GM21529 (cell line): ENCODE results near the gene RBM4.
"Not testable (repeated sequence)": the region's sequence is repeated elsewhere in the genome, so short reads cannot be mapped to it uniquely, and the experiment has no call there.

ENCODE experiments used
- ATAC-seq: cut with Tn5 transposase; IDR thresholded peaks from one replicate; pipeline ENCODE4 v1.9.1; 2021; ENCODE audit not compliant: unreplicated experiment

Gene RBM4, protein sequence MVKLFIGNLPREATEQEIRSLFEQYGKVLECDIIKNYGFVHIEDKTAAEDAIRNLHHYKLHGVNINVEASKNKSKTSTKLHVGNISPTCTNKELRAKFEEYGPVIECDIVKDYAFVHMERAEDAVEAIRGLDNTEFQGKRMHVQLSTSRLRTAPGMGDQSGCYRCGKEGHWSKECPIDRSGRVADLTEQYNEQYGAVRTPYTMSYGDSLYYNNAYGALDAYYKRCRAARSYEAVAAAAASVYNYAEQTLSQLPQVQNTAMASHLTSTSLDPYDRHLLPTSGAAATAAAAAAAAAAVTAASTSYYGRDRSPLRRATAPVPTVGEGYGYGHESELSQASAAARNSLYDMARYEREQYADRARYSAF

DNA sequence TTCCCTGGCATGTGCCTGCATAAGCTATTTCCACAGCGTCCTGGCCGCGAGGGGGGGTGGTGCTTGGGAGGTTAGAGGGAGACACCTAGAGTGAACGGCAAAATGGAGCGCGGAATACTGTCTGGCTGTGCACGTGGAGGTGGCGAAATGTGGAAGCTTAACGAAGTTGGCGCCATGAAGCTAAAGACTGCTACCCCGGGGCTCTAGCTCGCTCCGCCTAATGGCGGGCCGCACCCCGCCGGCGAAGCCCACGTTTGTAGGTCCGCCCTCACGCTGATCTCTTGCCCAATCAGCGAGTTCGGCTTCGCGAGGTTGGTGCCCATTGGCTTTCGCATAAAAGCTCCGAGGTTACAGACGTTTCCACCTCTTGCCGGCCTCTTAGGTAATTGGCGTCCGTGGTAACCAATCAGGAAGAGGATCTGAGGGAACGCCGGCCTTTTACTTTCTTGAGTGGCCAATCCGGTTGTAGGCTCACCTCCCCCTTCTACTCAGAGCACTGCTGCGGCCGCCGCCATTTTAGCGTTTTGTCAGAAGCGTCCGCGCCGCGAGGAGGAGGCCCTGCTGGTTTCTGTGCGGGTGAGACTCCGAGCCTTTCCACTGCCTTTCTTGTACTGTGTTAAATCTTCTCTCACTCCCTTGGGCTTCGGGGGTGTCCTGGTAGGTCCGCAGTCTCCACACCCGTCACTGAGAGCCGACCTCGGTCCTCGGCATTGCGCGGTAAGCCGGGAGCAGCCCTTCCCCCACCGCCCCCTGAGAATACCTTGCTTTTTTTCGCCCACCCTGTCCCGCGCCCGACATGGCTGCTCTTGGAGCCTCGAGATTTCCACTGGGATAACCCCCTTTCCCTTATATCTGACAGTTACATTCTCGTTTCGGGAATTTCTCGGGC lies at the start of gene RBM4:
TSS of gene RBM4 (plus strand) at position 527 of the 889 bp plus-strand sequence. CDS start 1,009 bp downstream, outside the sequence.
- ATAC-seq, result peak; percentile 93

DNA sequence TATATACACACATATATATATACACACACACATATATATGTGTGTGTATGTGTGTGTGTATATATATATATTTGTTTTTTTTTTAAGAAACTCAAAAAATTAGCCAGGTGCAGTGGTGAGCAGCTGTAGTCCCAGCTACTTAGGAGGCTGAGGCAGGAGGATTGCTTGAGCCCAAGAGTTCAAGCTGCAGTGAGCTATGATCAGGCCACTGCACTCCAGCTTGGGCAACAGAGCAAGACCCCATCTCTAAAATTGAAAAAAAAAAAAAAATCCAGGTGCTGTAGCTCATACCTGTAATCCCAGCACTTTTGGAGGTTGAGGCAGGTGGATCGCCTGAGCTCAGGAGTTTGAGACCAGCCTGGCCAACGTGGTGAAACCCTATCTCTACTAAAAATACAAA lies 49.2 kb upstream of the RBM4 start:
- ATAC-seq, result not testable (repeated sequence)

DNA sequence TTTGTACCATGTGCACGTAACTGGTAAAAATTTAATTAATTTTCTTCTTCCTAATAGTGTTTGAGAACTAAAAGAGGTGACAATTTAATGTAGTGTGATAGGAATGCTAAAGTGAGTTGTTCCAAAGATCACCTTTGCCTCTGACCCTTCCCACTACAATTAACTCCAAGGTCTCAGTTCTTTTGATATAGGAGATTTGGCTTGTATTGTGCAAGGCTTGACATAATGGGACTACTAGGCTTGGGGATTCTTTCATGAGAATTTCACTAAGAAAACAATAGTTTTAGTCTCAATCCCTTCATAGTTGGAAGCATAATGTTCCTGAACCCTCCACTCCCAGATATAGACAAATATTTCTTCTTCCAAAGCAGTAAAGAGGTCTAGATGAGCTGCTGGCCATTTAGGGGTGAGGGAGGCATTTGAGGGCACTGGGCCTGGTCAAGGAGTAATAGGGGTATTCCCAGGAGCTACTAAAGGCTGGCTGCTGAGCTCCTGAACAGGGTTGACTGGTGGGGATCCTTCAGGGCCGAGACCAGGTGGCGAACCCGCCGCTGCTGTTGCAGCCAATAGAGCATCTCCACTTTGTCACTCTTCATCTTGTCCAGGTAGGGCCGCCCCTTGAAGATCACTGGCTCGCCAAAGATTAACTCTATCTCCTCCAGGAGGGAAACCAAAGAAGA lies 48.4 kb upstream of the RBM4 start:
- ATAC-seq, result no peak

DNA sequence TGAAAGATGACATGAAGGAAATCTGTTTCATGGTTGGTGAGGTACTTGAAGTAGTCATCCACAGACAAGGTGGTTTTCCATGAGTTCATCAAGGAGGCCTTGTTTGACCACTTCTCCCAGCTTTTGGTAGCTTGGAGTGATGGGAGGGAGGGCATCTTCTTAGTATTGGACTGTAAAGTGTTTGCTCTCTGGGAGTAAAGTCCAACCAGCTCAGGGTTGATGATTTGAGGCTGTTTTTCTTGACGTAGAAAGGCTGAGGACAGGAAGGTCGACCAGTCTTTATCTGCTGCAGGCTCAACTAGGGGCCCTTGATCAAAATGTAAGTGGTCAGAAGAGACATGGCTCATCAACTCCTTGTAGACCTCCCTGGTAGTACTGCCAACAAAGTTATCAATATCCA lies 47.3 kb upstream of the RBM4 start:
- no peak for ATAC-seq

DNA sequence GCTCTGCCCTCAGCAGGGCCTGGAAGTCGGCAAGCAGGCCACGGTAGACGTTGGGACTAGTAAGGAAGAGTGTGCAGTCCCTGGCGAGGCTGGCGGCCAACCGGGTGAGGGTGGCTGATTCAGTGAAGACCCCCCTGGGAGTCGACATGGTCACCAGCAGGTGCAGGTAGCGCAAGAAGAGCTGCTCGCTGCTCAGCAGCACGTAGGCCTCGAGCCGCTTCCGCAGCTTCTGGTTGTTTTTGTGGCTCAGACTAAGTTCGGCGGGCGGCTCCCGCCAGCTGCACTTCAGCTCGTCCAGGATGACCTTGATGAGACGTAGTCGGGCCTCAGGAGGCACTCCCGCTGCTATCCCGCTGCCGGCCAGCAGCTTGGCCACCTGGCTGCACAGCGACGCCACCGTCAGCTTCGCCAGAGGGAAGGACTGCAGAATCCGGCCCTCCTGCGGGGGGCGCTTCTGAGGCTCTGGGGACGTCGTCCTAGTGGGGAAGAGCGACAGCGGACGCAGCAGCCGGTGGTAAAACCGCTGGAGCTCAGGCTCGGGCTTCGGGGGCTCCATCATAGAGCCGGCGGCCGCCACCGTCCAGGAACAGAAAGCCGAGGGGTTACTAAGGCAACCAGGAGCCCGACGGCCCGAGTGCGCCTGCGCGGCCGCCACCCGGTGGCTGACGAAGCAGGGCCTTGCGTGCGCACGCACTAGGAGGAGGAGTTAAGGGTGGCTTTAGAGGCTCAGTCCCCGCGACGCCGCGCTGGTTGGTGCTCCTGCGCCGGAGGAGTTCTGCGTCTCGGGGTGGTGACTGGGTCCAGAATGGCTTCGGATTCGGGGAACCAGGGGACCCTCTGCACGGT lies 45.8 kb upstream of the RBM4 start, which contains the start of the genes CCDC87 and CCS:
TSS of gene CCDC87 (minus strand) at position 607 of the 846 bp plus-strand sequence. CDS start at position 559, 48 bp downstream.
TSS of gene CCS (plus strand) at position 729 of the 846 bp plus-strand sequence. CDS start at position 806, 77 bp downstream.
- peak; percentile 92 for ATAC-seq

DNA sequence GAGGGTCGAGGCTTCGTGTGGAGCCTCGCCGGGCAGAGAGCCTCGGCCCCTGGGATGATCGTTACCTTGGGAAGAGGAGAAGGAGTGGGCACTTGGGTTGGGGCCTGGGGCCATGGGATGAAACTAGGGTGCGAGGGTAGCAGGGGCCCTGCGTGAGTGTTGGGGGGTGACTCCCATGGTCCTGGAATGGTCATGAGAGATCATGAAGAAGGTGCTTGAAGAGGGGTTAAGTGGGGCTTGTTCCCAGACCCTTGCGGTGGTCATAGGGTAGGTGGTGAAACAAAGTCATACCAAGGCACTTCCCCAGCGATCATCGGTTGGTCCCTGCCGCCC lies 45.2 kb upstream of the RBM4 start:
- no peak for ATAC-seq

DNA sequence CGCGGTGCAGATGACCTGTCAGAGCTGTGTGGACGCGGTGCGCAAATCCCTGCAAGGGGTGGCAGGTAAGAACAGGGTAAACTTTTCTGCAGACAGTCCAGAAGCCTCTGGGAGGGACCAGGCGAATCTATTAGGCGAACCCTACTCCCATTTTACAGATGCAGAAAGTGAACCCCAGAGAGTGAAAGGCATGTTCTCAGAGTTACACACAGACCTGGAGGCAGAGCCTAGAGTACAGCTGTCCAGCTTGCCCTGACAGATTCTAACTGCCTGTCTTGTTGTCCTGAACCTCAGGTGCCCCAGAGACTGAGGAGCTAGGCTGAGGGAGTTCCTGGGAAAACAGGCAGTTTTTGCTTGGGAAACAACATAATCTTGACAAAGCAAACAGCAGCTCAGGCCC lies 44.9 kb upstream of the RBM4 start:
- no peak for ATAC-seq

DNA sequence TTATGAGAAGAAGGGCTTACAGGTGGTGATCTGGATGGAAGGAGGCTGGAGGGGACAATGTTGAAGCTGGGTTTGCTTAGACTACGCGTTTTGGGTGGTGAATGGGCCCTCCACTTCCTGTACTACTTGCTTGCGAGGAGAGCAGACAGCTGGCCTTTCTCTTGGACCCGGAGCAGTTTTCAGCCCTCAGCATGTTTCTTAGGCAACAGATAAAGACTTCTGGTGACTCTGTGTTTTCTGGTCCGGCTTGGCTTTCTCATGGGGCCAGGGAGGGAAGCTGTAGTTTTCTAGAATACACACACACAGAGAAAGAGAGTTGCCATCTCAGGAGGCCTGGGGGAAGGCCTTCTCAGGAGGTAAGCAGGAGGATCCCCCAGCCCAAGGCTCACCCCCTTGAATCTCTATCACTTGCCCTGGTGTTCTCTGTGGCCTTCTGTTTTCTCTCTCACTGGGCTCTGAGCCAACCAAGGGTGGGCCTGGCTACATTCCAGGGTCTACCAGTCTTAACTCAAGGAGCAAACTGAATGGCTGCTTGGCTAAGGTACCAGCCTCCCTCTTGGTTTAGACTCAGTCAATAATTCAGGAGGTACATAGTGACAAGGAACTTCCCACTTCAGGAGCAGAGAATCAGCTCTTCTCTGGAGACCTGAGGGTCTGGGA lies 43.1 kb upstream of the RBM4 start:
- ATAC-seq, result no peak

DNA sequence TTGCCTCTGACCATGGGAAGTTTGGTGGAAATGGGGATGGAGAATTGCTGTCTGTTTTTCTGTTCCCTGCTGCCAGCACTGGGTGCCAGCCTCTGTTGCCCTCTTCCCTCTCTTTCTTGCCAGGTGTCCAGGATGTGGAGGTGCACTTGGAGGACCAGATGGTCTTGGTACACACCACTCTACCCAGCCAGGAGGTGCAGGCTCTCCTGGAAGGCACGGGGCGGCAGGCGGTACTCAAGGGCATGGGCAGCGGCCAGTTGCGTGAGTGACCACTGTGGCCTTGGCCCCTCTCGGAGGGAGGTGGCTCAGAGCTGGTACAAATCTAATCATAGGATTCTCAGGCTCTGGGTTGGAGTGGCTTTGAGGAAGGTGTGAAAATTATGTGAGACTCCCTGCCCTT lies 39.5 kb upstream of the RBM4 start:
- ATAC-seq, result no peak

DNA sequence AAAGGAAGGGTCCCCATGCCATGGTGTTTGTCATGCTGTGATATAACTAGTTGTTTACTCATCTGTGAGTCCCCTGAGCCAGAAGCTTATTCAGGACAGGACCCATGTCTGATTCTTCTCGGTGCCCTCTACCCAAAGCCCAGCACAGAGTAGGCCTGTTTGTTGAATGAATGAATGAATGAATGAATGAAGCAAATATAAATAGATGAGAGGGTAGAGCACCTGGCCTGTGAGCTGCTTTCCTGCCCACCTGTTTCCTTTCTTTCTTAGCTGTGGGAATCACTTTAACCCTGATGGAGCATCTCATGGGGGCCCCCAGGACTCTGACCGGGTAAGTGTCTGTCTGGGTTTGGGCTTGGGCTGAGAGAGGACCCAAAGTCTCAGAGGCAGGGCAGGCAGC lies 38.3 kb upstream of the RBM4 start:
- ATAC-seq, result no peak

DNA sequence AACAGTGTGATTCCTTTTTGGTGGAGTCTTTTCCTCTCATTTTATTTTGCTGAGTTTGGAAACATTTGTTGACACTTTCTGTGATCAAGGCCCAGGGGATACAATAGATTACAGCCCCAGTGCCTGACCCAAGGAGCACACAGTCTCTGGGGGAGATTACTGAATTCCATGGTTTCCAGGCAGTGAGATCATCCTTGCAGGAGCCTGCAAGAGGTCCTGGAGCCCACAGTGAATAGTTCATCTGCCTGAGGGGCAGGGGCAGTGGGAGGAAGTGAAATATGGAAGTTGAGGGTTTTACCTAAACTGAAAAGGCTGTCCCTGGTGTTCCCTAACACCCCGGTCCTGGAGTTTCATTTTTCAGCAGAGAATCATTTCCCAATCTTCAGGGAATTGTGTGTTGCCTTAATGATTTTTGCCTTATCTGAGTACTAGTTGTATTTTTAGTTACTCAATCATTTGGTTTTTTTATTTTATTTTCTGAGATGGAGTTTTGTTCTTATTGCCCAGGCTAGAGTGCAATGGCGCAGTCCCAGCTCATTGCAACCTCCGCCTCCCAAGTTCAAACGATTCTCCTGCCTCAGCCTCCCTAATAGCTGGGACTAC lies 37.8 kb upstream of the RBM4 start:
- no peak for ATAC-seq

DNA sequence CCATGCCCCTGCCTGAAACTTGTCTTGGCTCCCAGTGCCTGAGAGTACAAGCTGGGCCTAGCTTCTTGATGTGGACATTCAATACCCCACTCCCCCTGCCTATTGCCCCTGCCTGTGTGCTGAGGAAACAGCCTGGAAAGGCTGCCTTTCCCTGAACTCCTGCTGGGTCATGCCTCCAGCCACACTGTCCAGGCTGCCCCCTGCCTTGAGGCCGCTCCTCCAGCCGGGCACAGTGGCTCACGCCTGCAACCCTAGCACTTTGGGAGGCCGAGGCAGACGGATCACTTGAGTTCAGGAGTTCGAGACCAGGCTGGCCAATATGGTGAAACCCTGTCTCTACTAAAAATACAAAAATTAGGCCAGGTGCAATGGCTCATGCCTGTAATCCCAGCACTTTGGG lies 35.4 kb upstream of the RBM4 start:
- ATAC-seq, result no peak

DNA sequence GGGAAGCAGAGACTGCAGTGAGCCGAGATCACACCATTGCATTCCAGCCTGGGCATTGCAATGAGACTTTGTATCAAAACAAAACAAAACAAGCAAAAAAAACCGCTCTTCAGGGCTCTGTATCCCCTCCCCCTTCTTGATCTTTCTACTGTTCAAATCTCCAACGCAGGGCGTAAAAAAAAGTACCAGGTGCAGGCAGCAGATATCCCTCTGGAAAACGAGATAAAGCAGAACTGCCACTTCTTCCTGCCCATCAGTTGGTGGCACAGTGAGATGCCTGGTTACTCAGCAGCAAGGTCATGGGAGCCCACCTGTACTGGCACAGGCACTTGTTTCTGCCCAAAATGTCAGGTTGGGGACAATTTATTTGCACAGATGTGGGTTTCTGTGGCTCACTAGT lies 34.3 kb upstream of the RBM4 start:
- ATAC-seq, result no peak

DNA sequence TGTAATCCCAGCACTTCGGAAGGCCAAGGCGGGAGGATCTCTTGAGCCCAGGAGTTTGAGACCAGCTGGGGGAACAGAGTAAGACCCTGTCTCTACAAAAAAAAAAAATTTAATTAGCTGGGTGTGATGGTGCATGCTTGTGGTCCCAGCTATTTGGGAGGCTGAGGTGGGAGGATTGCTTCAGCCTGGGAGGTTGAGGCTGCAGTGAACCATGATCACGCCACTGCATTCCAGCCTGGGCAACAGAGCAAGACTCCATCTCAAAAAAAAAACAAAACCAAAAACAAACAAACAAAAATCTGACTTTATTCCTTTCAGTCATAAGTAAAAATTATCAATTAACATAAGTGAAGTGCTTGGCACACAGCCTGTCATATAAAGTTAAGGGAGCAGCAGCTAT lies 31.9 kb upstream of the RBM4 start:
- ATAC-seq, result not testable (repeated sequence)

DNA sequence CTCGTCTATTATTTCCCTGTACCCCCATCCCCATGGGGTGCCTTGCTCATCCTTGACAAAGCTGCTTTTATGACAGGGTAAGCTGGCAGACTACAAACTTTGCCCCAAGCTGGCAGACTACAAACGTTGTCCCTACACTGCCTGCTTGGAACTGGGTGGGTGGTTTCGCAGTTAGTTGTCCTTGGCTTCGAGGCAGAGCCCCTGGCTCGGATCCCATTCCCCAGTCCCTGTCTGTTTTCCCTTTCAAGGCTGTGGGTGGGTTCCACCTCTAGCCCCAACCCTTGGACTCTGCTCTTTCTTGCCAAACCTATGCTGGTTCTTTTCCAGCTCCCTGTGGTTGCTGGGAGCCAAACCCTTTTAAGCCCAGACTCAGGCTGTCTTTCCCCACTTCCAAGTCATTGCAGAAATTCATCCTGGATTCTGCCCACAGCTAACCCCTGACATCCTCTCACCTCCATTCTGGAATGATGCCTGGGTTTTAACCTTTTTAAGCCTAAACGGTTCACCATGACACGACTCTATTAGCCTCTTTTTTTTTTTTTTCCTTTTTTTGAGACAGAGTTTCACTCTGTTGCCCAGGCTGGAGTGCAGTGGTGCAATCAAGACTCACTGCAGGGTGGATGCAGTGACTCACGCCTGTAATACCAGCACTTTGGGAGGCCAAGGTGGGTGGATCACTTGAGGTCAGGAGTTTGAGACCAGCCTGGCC lies 31.2 kb upstream of the RBM4 start:
- no peak for ATAC-seq

DNA sequence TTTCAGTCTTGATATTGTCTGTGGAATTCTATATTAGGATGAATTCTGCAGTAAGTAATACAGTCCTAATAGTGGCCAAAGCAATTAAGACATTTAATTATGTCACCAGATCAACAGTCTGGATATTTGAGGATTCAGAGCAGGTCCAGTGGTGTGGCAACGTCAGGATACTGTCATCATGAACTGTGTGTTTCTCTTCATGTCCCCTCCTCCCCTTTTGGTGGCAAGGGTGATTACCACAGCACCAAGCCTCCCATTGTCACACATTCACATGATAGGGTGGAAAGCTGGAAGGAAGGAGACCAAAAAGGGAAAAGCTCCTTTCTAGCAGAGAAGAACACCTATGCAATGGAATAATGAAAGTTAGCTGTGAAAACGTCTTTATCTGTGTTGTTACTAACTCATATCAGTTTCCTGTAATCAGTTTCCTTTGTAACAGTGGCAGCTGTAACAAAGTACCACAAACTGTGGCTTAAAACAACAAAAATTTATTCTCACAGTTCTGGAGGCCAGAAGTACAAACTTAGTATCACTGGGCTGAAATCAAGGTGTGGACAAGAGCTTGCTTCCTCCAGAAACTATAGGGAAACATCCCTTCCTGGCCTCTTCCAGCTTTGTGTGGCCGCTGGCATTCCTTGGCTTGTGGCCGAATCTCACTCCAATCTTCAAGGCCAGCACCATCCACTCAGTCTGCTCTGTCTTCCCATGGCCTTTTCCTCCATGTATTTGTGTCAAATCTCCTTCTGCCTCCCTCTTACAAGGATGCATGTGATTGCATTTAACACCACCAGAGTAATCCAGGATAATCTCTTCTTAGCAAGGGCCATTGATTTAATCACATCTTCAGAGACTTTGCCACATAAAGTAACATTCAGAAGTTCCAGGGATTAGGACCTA lies 28.5 kb upstream of the RBM4 start:
- no peak for ATAC-seq

DNA sequence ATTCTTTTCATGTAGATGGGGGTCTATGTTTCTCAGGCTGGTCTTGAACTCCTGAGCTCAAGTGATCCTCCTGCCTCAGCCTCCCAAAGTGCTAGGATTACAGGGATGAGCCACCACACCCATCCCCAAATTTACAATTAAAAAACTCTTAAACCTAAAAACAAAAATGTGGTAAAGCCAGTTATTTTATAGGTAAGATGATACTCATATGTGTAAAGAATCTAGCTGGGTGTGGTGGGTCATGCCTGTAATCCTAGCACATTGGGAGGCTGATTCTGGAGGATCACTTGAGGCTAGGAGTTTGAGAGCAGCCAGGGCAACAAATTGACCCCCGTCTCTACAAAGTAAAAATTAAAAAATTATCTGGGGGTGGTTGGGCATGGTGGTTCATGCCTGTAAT lies 26.0 kb upstream of the RBM4 start:
- ATAC-seq, result no peak

DNA sequence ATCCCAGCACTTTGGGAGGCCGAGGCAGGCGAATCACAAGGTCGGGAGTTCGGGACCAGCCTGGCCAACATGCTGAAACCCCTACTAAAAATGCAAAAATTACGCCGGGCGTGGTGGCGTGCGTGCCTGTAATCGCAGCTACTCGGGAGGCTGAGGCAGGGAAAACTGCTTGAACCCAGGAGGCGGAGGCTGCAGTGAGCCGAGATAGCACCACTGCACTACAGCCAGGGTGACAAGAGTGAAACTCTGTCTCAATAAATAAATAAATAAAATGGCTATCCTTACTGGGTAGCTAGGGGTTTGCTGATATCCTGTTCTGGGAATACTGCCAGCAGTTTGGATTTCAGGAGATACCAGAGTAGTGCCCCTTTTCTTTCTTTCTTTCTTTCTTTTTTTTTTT lies 24.4 kb upstream of the RBM4 start:
- ATAC-seq, result no peak
